B cell (primary cell): ENCODE measurements around the gene HSPB7. TPM values are rescaled to one million over a fixed set of nuclear protein-coding genes. Genes with fewer than 3 reads are reported as not detected.

Experiments used
- ATAC-seq: fragments of 200-7000 bp; cut with Tn5 transposase; one replicate; pipeline ENCODE4 v1.10.0; 2021; ENCODE audit warnings: low read depth, mild to moderate bottlenecking, moderate number of reproducible peaks, moderate library complexity
- CTCF ChIA-PET: fragments of 350-600 bp; sonication (Branson Sonifier 250); formaldehyde crosslinking; loops from one replicate; lab custom pipeline; 2021; ENCODE audit warnings: antibody characterized with exemption, inconsistent platforms; lab: Charles Lee
- POLR2A ChIA-PET: fragments of 350-600 bp; sonication (Branson Sonifier 250); formaldehyde crosslinking; loops from one replicate; lab custom pipeline; 2021; ENCODE audit warnings: antibody characterized with exemption; lab: Charles Lee
- DNase-seq: peaks from one replicate; pipeline ENCODE4 v3.0.0; 2013
- H2AFZ ChIP-seq: 2 replicates; pipeline ENCODE4 v1.6.1; 2012; ENCODE audit warnings: mild to moderate bottlenecking, low read depth, low read length; ENCODE audit not compliant: insufficient read depth, poor library complexity, severe bottlenecking
- H3K27ac ChIP-seq, 2 donors: 1 replicate in 1 of 2; 2 replicates in 1 of 2; pipeline ENCODE4 v1.5.1; 2012 to 2013; ENCODE audit warnings: low read length in 2 of 2, mild to moderate bottlenecking in 2 of 2, moderate library complexity in 1 of 2
- H3K27me3 ChIP-seq, 4 experiments: fragments of 200-600 bp in 1 of 4; sonication (generic) in 1 of 4; replicated peaks in 1 of 4; 1 replicate in 2 of 4; 2 replicates in 2 of 4; pipeline versions ENCODE4 v1.6.1 to v1.7.0; 2013 to 2016; ENCODE audit warnings: low read length in 3 of 4, mild to moderate bottlenecking in 2 of 4, mixed read lengths in 1 of 4, moderate library complexity in 1 of 4; ENCODE audit not compliant: insufficient read depth in 4 of 4, control insufficient read depth in 3 of 4; ENCODE audit errors: control extremely low read depth in 1 of 4
- H3K36me3 ChIP-seq, 2 experiments: replicated peaks in 1 of 2; 1 replicate in 1 of 2; 2 replicates in 1 of 2; pipeline versions ENCODE4 v1.6.1 to v1.7.1; 2013; ENCODE audit warnings: low read length in 1 of 2; ENCODE audit not compliant: insufficient read depth in 2 of 2, control insufficient read depth in 1 of 2; ENCODE audit errors: control extremely low read depth in 1 of 2, extremely low read depth in 1 of 2
- H3K4me1 ChIP-seq, 2 donors: fragments of 200-600 bp in 1 of 2; sonication (generic) in 1 of 2; 1 replicate in 1 of 2; 2 replicates in 1 of 2; pipeline versions ENCODE4 v1.5.1 to v1.6.1; 2013 to 2017; ENCODE audit warnings: low read length in 2 of 2; ENCODE audit not compliant: control insufficient read depth in 2 of 2, insufficient read depth in 2 of 2
- H3K4me2 ChIP-seq: replicated peaks from 2 replicates; pipeline ENCODE3; 2012; ENCODE audit warnings: mild to moderate bottlenecking, low read depth, low read length; ENCODE audit not compliant: poor library complexity, severe bottlenecking
- H3K4me3 ChIP-seq, 5 experiments: fragments of 200-600 bp in 1 of 5; sonication (generic) in 1 of 5; 1 replicate in 3 of 5; 2 replicates in 2 of 5; pipeline versions ENCODE4 v1.5.1 to v1.7.0; 2011 to 2016; ENCODE audit warnings: low read length in 4 of 5, mild to moderate bottlenecking in 4 of 5, low read depth in 2 of 5, control low read depth in 1 of 5, moderate library complexity in 1 of 5; ENCODE audit not compliant: insufficient read depth in 1 of 5; ENCODE audit errors: control extremely low read depth in 1 of 5, extremely low read depth in 1 of 5
- H3K79me2 ChIP-seq: fragments of 200-600 bp; sonication (generic); one replicate; pipeline ENCODE4 v1.6.0; 2016; ENCODE audit warnings: low read length; ENCODE audit not compliant: control insufficient read depth, insufficient read depth
- H3K9ac ChIP-seq: fragments of 200-600 bp; sonication (generic); 2 replicates; pipeline ENCODE4 v1.6.1; 2017; ENCODE audit warnings: mild to moderate bottlenecking, low read length, moderate library complexity
- H3K9me3 ChIP-seq, 3 donors: one replicate each; pipeline versions ENCODE4 v1.6.1 to v1.7.1; 2013; ENCODE audit warnings: low read length in 2 of 3; ENCODE audit not compliant: control insufficient read depth in 2 of 3, insufficient read depth in 1 of 3; ENCODE audit errors: control extremely low read depth in 1 of 3
- H4K20me1 ChIP-seq: 2 replicates; pipeline ENCODE4 v1.6.0; 2012; ENCODE audit warnings: mild to moderate bottlenecking, low read length; ENCODE audit not compliant: insufficient read depth, control insufficient read depth, poor library complexity, severe bottlenecking
- H3K27ac Mint-ChIP-seq: one replicate; pipeline ENCODE4 v1.8.0; 2021; ENCODE audit warnings: mixed read lengths
- H3K27me3 Mint-ChIP-seq: one replicate; pipeline ENCODE4 v1.8.0; 2021; ENCODE audit warnings: mixed read lengths
- H3K4me1 Mint-ChIP-seq: one replicate; pipeline ENCODE4 v1.8.0; 2021; ENCODE audit warnings: mixed read lengths
- H3K4me3 Mint-ChIP-seq: one replicate; pipeline ENCODE4 v1.8.0; 2021; ENCODE audit warnings: mixed read lengths
- H3K9me3 Mint-ChIP-seq: one replicate; pipeline ENCODE4 v1.8.0; 2022; ENCODE audit warnings: mixed read lengths; ENCODE audit not compliant: insufficient read depth
- CTCF ChIP-seq: fragments of 200-600 bp; IDR thresholded peaks from one replicate; pipeline ENCODE4 v1.8.0; 2022; ENCODE audit warnings: antibody characterized with exemption, mild to moderate bottlenecking
- EZH2 ChIP-seq: IDR thresholded peaks from 2 replicates; pipeline ENCODE4 v1.6.1; 2012; ENCODE audit warnings: borderline replicate concordance, low read depth, mild to moderate bottlenecking, moderate library complexity, low read length; ENCODE audit not compliant: insufficient read depth, poor library complexity, severe bottlenecking
- WGBS: methylation state at CpG from one replicate; pipeline ENCODE4 v1.1.5; 2013; ENCODE audit warnings: missing lambda C conversion rate; ENCODE audit not compliant: insufficient coverage; 5-methylcytosine and 5-hydroxymethylcytosine counted together
- intact Hi-C: fragments of 100-400 bp; cut with micrococcal nuclease; formaldehyde crosslinking; loops from one replicate; pipeline ENCODE4 v1.10.0; 2022
- polyA plus RNA-seq: library from polyadenylated mRNA; depleted of rRNA; stranded (reverse); fragments of >200 nt; gene quantifications from 2 replicates; pipeline ENCODE4 v1.2.3, GENCODE V29; 2012
- total RNA-seq, 2 donors: library from RNA; stranded (reverse); fragments of 120-200 nt in 1 of 2; gene quantifications; 1 replicate in 1 of 2; 2 replicates in 1 of 2; pipeline versions ENCODE4 v1.2.3 to v1.2.4, GENCODE V29; 2013 to 2022

HSPB7 gene
- total and polyA plus RNA-seq, 2 donors (not counting 1 experiment from before 2014, with no cell fraction given): not detected

GRCh38 chr1:15975805-15976680 lies 41.8 kb downstream of the HSPB7 start, which contains the start of gene ZBTB17:
TSS of gene ZBTB17 (minus strand) at chr1:15976101. CDS start at chr1:15948495, 27,606 bp downstream.
- intact Hi-C loops: loop anchor here (1.0 to 10.0 kb wide), 4 partner anchors 10 to 389 kb away; partner anchors contain the start of gene SZRD1
- WGBS: 7% methylated on average over 42 of the region's 47 CpGs
- H3K27ac Mint-ChIP-seq: peak within 1 kb of the TSS; percentile 92

More at GRCh38 chr1:15975805-15976680, 41.8 kb downstream of the HSPB7 start, which contains the start of gene ZBTB17:
- CTCF ChIA-PET: interaction anchor here (0.7 to 3.2 kb wide), 13 partner anchors 10 to 185 kb away, joined by 3 to 24 read pairs (median 5); partner anchors contain the start of gene SRARP
- H3K36me3 ChIP-seq: peaks cover 2 to 21% of the 10 kb centered on the region in 2 experiments
- Mint-ChIP-seq H3K9me3 (no peaks in the 10 kb centered on the region), H3K4me3 (peak within 1 kb of the TSS; percentile 93), H3K27me3 (no peaks in the 10 kb centered on the region), H3K4me1 (peaks cover 35% of the 10 kb centered on the region)
- H3K27me3 ChIP-seq: no peaks in the 10 kb centered on the region
- POLR2A ChIA-PET: interaction anchor here (1.2 to 3.0 kb wide), 6 partner anchors 10 to 231 kb away, joined by 3 to 11 read pairs (median 8); no protein-coding TSS in a partner anchor
- H3K4me1 ChIP-seq: peaks cover 20 to 33% of the 10 kb centered on the region in 2 donors
- TF ChIP-seq EZH2 (no peak), CTCF (no peak)
- peak within 1 kb of the TSS; percentile 87 for H2AFZ ChIP-seq
- H3K27ac ChIP-seq: peak within 1 kb of the TSS; percentile 70 to 86
- ATAC-seq: peak; percentile 81
- peak within 1 kb of the TSS; percentile 88 for H3K4me2 ChIP-seq
- H3K9me3 ChIP-seq: no peaks in the 10 kb centered on the region
- peak within 1 kb of the TSS; percentile 86 for H3K9ac ChIP-seq
- H4K20me1 ChIP-seq: no peaks in the 10 kb centered on the region
- DNase-seq: peak; percentile 97
- peak within 1 kb of the TSS; percentile 58 to 94 (median 88) for H3K4me3 ChIP-seq
- H3K79me2 ChIP-seq: peaks cover 62% of the 10 kb centered on the region
